Astrocyte (in vitro differentiated cells and primary cell): ENCODE results near the gene CHST15.

ENCODE experiments used
- CTCF ChIP-seq: IDR thresholded peaks from 2 replicates; pipeline ENCODE4 v1.5.1; 2011; ENCODE audit warnings: low read depth, mild to moderate bottlenecking, inconsistent platforms, low read length, moderate library complexity; ENCODE audit not compliant: insufficient read depth
- EZH2 ChIP-seq: IDR thresholded peaks from 2 replicates; pipeline ENCODE4 v1.6.1; 2012; ENCODE audit warnings: mild to moderate bottlenecking, low read length, inconsistent platforms; ENCODE audit not compliant: insufficient read depth

DNA sequence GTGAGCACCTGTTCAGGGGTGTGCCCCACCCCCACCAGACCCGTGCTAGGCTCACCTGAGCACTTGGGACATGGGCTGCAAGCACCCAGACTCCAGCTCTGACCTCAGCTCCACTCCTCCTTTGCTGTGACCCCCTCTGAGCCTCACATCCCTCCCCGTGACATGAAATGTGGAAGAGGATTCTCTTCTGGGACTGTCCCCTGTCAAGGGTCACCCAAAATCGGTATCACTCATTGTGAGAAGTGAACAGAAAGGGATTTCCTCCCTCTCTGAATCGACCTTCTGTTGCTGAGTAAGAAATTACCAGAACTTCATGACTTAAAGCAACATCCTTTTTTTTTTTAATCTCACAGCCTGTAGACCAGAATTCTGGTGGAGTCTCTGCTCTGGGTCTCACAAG is 6.2 kb upstream of the CHST15 start:
- TF ChIP-seq CTCF = no peak
- no peak for TF ChIP-seq EZH2
